Measurements from ENCODE around the gene SLC12A8.
A peak's percentile ranks its signal among the peaks of the same experiment; 100 is the strongest.

Gene SLC12A8

DNA sequence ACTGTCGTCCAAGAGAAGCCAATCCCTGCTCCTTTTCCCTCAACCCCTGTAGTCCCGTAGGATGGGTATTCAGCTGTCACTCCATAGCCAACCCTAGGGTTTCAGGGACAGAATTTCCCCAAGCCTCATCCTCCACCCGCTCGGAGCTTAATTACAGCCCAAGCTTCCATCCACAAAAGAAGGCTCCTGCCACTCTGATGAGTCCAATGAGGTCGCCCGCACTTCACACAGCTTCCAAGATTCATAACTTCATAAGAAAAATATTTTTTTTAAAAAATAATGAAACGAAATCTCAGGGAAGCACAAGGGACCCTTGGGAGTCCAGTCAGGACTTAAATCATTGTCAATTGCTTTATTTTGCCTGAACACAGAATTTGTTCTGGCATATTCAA lies 75.6 kb downstream of the SLC12A8 start:
- DNase-seq: no peak

DNA sequence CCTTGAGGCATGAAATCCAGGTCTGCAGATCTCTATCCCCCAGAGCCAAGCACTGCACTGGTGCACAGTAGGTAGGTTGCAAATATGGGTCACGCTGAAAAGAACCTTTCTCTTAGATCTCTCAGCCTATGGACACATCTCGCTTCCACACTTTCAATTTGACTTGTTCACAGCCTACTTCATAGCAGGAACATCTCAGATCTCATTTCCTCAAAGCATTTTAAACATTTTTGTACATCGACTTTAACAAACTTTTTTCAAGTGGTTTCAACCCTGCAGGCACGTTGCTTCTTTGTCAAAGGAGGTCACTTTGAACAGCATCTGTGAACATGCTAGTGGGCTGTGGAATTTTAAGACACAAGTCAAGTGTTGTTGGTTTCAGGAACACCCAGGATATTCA lies 76.0 kb downstream of the SLC12A8 start:
- no peak for DNase-seq

DNA sequence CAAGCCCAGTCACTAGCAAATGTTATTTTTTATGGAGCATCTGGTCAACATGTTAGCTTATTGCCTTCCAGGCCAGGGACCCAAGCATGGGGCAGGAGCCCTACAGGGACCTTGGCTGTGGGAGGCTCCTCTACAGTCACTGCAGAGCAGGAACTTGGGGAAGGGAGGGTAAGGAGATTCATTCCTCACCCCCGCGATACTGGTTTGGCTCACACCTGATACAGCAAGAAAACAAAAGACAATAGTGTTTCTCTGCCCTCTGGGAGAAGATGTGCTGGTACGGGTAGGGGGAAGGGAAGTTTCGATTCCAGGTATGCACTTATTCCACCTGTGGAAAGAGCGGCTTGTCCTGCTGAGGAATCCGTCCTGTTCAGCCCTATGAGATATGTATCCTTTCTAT lies 77.6 kb downstream of the SLC12A8 start:
- DNase-seq: no peak

DNA sequence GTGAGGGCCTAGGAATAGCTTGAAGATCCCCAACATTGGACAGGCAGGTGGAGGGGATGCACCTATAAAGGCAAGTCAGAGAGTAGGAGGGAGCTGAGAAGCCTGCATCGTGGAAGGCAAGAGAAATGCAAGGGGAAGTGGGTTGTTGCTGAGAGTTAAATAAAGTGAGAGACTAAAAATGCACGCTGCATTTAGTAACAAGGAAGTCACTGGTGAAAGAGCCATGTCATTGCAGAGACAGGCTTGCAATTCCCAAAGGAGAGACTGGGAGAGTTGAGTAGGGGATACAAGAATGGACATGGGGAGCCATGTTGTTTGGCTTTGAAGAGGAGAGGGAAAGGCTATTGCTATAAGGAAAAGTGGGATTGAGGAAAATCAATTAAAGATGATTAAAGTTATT lies 79.7 kb downstream of the SLC12A8 start:
- no peak for DNase-seq

DNA sequence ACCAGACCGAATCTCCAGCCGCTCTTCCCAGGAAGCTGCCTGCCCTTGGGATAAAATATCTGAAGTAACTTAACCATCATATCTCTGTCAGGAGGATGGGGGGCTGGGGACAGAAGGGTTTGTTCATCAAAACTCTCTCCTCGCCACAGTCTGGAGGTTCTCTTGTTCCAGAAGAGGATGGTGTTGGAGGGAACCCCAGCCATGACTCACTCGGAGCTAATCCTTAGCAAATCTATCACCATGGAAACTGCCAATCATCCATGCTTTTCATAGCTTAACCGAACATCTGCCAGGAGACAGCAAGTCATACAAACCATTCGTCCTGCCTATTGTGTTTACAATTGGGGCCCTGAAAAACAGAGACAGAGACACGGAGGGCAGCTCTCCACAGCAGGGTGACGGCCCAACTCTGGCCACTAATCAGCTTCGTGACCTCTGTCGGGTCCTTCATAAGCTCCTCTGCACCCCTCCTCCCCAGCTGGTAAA lies 83.0 kb downstream of the SLC12A8 start:
- DNase-seq: peak; percentile 19

DNA sequence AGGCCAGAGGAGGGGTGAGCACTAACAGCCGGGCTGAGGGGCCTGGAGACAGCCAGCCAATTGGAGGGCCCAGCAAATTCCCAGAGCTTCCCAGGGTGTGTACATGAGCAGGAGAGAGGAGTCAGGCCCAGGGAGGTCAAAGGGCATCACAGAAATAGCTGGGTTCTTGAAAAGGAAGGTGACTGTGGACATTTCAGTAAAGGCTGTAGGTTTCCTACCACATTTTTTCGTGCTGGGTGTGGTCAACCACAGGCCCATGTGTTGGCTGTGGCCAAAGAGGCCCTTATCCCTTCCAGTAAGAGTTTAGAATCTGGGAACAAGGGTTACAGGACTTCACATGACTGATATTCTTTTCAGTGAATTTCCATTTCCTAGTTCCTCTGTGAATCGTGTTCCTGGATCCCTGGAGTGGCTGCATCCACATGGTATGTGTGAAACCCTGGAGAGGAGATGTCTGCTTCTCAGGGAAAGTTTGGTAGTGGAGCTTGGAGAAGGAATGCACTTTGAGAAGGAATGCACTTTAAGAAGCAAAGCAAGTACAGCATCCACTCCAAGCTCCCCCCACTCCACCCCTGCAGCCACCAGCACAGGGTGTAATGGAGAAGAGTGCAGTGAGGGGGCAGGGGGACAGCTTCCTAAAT lies 83.6 kb downstream of the SLC12A8 start:
- no peak for DNase-seq

DNA sequence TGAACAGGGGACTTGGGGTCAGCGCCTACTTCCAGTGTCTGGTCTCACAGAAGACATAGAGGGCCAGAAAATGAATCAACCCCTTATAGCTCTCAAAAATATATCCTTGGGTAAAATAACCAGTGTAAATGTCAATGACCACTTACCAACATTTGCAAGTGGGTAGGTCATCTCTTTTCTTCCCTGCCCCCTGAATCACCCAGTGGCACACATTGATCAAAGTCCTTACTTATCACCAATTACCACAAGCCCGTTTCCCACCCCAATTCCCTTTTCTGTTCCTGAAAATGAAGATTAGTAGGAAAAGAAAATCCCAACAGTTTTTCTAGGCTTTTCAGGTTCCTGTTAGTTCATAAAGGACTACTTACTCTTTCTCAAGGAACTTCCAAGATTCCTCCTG lies 86.2 kb downstream of the SLC12A8 start:
- DNase-seq: no peak

DNA sequence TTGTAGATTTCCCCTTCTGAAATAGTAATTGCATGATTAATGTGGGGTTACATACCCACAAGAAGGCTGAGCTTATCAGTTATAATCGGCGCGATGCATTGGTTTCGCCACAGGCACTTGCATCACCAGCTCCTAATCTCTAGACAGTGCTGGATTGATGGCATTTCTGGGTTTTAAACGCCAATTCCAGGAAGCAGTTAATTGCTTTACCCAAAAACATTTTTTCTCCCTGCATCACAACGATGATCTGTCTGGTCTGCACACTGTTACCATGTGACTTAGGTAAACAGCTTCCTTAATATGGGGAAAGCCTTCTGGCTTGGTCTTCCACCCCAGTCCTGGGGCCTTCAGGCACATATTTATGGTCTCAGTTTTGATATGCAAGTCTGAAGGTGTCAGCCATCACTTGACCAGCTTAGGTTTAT lies 86.7 kb downstream of the SLC12A8 start:
- no peak for DNase-seq

DNA sequence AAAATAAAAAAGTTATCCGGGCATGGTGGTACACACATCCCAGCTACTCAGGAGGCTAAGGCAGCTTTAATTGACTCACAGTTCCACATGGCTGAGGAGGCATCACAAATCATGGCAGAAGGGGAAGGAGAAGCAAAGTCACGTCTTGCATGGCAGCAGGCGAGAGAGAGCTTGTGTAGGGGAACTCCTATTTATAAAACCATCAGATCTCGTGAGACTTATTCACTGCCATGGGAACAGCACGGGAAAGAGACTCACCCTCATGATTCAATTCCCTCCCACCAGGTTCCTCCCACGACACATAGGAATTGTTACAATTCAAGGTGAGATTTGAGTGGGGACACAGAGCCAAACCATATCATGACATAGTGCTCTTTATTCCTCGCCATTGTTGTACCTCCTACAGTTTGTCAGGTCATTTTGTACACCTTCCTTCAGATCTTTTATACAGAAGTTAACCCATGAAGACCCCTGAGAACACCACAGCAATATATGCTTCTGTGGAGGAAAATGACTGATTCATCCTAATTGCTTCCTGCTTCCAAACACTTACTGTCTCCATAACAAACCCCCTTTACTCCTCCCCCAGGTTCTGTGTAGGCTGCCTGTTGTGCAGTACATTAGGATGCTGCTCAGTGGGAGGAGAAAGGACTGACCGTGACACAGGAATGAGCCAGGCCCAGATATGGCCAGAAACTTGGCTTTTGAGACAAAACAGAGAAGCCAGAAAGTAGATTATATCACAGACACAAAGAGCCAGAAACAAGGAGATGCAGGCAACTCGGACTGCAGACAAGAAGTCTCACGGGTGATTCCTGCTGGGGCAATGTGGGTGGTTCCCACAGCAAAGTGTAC lies 88.9 kb downstream of the SLC12A8 start:
- no peak for DNase-seq

DNA sequence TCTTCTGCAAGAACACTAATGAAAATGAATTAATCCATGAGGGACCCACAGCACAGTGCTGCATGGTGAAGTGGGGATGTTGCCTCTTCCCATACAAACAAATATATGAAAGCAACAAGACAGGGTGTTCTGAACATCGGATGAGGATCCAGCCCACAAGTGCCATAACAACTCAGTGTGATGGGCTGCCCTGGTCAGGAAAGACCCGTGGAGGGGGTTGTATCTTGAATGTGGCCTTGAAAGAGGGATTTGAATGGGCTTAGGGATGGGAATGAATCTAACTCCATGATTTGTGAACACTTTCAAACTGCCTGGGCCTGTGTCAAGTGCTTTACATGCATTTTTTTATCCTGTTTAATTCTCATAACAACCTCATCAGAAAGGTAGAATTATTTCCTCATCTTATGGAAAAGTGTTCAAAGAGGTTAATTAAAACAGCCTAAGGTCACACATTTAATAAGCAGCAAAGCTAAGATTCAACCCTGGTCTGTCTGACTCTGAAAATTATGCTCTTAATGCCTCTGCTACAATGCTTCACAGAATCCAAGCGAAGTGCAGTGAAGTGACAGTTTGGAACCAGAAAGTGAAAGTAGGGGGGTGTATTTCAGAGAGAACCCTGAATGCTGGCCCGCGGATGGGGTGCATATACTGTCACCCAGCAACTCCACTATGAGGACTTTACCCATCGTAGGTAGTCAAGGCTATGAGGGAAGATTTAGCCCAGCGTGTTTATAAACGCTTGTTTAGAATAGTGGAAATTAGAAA lies 91.1 kb downstream of the SLC12A8 start:
- DNase-seq: no peak

DNA sequence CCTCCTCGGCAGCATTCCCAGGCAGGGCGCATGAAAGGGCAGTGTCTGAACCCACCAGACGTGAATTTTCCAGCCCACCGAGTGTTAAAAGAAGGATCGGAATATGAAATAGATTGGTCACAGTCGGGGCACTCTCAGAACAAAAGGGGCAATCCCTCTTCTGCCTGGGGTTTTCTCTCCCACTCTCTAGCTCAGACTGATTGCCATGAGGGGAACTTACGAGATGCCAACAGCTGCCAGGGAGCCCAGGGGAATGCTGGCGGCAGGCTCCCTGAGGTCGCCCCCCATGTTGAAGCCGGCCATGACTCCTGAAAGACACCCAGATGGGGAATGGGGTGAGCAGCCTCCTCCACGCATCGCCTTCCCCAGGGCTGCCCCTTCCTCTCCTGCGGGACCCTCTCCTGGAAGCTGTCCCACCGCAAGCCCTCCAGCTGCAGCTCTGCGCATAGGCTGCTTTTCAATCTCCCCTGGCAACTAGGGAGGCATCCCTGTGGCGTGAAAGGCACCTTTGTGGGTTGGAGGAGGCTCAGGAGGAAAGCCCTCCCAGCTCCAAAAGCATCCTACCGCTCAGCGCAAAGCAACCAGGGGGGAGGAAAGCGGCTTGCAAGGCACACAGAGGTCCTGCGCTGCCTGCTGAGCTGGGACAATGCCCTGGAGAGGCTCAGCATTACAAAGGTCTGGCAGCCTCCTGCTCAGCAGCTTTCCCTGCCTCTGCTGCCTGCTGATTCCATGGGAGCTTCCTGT lies 92.0 kb downstream of the SLC12A8 start:
- DNase-seq: peak; percentile 5

DNA sequence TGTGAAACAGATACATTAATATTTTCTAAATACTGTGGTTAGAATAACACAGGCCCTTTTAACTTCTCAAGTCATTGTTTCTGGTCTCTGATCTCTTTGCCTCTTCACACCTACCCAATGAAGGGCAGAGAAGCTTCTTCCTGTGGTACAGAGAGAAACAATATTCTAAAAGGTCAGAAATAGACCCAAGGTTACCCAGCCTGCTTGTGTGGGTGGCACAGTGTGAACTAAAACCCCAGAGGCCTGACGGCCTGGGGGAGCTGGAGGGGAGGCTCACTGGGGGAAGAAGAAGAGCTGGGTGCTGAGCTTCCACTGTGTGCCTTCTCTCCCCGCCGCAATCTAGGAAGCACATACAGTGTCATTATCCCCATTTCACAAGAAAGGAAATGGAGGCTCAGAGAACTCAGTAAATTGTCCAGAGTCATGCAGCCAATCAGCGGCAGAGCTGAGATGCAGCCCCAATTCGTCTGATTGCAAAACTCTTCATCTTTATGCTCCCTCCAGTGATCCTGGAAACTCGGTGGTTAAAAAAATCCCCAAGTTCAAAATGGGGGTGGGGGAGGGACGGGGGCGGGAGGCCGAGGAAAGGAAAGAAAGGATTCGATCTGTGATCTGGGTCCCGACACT lies 92.7 kb downstream of the SLC12A8 start:
- no peak for DNase-seq

DNA sequence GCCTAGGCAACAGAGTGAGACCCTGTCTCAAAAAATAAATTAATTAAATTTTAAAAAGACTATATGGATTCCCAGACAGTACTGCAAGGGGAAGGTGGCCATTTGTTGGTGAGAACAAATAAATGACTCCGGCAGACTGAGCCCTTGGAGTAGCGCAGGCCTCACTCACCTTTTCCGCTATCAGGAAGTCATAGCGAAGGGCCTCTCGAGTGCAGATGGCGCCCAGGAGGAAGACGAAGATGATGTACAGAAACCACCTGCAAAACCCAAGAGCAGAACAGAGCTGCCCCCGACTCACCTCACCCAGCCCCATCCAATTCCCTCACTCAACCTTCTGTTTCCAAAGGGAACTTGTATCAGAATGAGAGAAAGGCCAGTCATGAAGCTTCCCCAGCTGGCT lies 93.9 kb downstream of the SLC12A8 start:
- no peak for DNase-seq

DNA sequence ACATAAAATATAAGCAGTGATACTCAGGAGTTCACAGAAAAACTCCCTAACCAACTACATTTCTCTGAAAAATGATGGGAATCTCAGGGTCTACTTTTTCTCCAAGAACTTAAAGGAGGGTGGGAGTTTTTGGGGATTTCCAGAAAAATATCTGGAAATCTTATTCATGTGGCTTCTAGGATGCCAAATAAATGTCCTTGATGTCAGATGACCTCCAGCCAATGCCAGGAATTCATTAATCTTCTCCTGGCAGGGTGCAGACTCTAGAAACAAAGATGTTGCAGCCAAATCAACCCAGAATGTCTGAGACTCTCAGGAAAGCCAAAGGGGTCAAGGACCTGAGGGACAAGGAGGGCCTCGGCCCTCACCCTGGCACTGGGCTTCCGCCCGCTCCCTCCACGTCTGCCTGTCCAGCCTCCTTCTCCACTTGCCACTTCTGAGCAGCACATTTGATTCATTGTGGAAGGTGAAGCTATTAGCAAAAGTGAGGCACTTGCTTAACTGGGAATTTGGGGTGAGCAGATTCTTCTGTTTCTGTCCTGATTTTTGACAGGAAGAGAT lies 94.8 kb downstream of the SLC12A8 start:
- DNase-seq: no peak

DNA sequence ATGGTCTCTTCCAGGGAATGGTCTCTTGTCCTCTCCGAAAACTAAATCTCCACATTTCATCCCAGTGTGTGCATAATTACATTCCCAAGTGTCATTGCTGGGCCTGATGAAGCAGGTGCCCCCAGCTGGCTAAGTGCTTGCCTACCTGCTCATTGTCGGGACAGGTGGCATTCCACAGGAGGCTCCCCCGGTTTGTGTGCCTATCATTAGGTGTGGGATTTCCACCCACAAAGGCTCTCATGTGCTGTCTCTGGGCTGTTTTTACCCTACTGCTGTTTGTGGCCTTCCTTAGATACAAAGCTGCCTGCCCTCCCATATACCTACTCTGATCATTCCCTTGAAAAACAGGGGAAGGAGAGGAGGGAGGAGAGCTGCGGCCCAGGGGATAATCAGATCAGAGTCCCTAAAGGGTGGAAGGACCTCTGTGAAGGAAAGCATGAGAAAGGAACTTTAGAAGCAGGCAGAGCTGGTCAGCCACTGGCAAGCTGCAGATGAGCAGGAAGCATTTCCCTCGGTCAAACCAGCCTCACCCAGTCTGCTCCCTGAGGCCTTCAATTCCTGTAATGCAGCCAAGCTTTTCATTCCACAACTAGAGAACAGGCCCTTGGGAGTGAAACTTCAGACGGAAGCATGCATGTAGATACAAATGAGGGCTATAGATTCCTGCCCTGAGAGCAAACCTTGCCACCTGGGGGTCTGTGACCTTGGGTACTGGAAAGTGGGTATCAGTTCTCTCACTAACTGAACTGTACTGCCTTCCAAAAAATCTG lies 96.1 kb downstream of the SLC12A8 start:
- DNase-seq: no peak

DNA sequence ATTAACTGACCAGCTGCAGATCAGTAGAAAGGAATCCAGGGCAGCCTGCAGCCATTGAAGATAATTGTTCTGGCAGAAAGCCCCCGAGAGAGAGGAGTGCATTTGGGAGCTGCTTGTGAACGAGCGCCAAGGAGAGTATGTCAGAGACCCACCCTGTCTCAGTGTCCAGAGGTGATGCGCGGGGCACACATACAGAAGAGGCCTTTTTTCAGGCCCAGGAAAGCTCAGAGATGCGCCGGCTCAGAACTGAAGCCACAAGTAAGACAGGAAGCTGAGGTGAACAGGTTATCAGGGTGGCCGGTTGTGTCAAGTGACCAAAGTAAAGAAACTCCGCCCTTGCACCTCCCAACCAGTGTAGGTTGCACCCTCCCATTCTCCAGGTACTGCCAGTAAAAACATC lies 96.9 kb downstream of the SLC12A8 start:
- no peak for DNase-seq

DNA sequence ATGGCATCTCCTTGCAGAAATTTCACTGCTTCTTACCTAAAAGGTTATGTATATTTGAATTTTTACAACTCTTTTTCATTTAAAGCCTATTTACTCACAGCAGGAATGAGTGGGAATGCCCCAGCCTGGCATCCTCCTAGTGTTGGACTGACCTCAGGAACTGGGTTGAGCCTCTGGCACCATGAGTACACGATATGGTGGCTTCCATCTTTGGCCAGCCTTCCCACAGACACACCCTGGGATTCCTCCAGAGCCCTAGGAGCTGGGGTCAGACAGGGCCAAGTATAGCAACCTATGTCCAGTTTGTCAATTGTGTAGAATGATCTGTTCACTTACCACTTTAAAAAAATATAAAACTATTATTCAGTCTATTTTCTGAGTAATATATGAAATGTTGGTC lies 99.6 kb downstream of the SLC12A8 start:
- no peak for DNase-seq

DNA sequence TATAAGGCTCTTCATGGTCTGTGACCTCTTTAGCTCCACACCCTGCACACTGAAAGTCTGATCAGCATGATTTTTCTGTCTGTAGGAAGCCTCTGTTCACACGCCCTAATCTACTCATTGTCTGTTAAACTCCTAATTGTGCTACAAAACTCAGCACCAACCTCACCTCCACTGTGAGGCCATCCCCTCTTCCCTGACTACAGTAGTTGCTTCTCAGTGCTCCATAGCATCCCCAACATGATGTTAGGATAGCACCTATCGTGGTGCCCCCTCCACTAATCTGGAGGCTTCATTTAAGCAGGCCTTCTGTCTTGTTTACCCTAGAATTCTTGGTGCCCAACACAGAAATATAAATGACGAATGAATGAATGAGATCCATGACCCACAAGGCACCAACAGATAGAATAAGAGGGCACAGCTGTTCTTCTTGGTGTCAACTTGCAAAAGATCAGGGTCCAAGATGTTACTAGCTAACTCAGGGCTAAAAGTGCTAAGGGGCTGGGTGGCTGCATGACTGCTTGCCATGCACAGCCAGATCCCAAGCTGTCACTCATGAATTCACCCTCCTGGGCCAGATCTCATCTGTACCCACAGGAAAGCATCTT lies 101.6 kb downstream of the SLC12A8 start:
- no peak for DNase-seq

DNA sequence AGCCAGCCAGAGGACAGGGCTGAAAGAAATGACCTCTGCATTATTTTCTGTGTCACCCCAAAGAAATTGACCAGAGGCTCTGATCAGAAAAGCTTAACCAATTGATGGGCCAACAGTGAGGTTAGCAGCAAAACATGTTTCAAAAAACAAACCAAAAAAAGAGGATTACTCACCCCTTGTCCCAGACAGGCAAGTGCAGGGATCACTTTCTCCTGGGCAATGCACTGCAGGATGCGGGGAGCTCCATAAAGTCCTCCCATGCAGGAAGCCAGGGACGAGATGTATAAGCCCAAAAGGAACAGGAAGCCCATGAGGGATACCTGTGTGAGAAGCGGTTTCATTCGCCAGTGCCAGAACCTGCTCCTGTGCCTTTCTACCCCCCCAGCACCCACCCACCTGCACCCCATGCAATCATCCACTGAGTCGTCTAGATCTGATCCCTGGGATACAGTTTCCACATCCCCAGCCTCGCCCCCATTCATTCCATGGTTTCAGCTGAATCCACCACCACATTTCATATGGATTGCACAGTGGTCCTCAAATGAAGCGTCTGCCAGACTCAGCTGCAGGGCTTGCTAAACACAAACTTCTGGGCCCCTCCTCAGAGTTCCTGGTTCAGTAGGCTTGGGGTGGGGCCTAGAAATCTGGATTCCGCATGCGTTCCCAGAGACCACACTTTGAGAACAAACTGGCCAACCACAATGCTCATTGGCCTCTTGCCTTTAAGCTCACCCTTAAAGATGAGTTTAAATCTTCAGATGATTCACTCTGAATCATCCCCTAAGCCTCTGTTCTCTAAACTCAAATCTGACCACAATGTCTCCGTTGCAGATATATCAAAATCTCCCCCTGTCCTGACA lies 102.3 kb downstream of the SLC12A8 start:
- DNase-seq: no peak

DNA sequence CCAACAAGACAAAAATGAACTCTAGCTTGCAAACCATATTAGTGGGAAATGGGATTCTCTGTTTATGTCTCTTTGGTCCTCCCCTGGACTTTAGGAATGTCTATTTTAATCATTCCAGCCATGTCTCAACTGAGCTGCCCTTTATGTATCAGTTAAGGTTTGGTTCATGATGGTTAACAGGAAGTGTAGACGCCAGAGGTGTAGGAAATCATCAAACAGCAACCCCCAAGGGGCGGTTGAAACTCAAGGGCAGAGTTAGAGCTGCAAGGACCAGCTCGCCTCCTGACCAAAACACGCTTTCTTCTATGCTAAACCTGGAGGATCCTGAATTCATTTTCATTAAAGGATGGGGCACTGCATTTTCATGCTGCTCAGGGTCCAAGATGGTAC lies 103.0 kb downstream of the SLC12A8 start:
- no peak for DNase-seq
